Loucy (cell line): Measurements from ENCODE around the gene GUCY1A2.

Source experiments
- EZH2phosphoT487 ChIP-seq: fragments of 200-600 bp; IDR thresholded peaks from 2 replicates; pipeline ENCODE4 v1.6.1; 2018; ENCODE audit warnings: antibody characterized with exemption, mild to moderate bottlenecking, moderate library complexity, borderline replicate concordance
- TF ChIP-seq, protein P1 (sequence below): fragments of 200-600 bp; sonication (generic); conservative IDR thresholded peaks from 2 replicates; pipeline ENCODE4 v1.5.1; 2014; ENCODE audit warnings: mild to moderate bottlenecking, antibody characterized with exemption, low read length

- TF ChIP-seq, protein P1, sequence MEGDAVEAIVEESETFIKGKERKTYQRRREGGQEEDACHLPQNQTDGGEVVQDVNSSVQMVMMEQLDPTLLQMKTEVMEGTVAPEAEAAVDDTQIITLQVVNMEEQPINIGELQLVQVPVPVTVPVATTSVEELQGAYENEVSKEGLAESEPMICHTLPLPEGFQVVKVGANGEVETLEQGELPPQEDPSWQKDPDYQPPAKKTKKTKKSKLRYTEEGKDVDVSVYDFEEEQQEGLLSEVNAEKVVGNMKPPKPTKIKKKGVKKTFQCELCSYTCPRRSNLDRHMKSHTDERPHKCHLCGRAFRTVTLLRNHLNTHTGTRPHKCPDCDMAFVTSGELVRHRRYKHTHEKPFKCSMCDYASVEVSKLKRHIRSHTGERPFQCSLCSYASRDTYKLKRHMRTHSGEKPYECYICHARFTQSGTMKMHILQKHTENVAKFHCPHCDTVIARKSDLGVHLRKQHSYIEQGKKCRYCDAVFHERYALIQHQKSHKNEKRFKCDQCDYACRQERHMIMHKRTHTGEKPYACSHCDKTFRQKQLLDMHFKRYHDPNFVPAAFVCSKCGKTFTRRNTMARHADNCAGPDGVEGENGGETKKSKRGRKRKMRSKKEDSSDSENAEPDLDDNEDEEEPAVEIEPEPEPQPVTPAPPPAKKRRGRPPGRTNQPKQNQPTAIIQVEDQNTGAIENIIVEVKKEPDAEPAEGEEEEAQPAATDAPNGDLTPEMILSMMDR = no peak
- TF ChIP-seq EZH2phosphoT487 = no peak
These were observed 650 bp downstream of the GUCY1A2 start for GRCh38 chr11:107017433-107018218.
